Activated CD4-positive, alpha-beta T cell treated with anti-CD3 and anti-CD28 coated beads for 4 hours (primary cell): ENCODE results near the gene SMIM32.

Experiments used
- DNase-seq, 2 donors: peaks; one replicate each; pipeline ENCODE4 v3.0.0-alpha.2; 2020

Gene SMIM32

GRCh38 chr5:136206361-136206760 is 13.4 kb upstream of the SMIM32 start:
- DNase-seq, result no peak

GRCh38 chr5:136205941-136206340 is 13.0 kb upstream of the SMIM32 start:
- no peak for DNase-seq

GRCh38 chr5:136205061-136205702 is 12.2 kb upstream of the SMIM32 start:
- DNase-seq, result no peak

- no peak for DNase-seq
Observed at GRCh38 chr5:136203303-136203922, 10.5 kb upstream of the SMIM32 start.

- no peak for DNase-seq
Observed at GRCh38 chr5:136202469-136203205, 9.7 kb upstream of the SMIM32 start.

GRCh38 chr5:136201870-136202269 is 8.9 kb upstream of the SMIM32 start:
- DNase-seq, result no peak

- no peak for DNase-seq
Observed at GRCh38 chr5:136200761-136201160, 7.8 kb upstream of the SMIM32 start.

- no peak for DNase-seq
Observed at GRCh38 chr5:136200130-136200529, 7.2 kb upstream of the SMIM32 start.

- no peak for DNase-seq
Observed at GRCh38 chr5:136199408-136199807, 6.4 kb upstream of the SMIM32 start.

GRCh38 chr5:136198453-136198852 is 5.5 kb upstream of the SMIM32 start:
- no peak for DNase-seq

- no peak for DNase-seq
Observed at GRCh38 chr5:136197462-136198142, 4.6 kb upstream of the SMIM32 start.

- DNase-seq, result no peak
Observed at GRCh38 chr5:136195971-136196820, 3.2 kb upstream of the SMIM32 start.

- DNase-seq, result no peak
Observed at GRCh38 chr5:136194576-136194975, 1.6 kb upstream of the SMIM32 start.

- no peak for DNase-seq
Observed at GRCh38 chr5:136193322-136193935, 467 bp upstream of the SMIM32 start.

- no peak for DNase-seq
Observed at GRCh38 chr5:136192015-136192525, 892 bp downstream of the SMIM32 start.

- no peak for DNase-seq
Observed at GRCh38 chr5:136191304-136192014, 1.5 kb downstream of the SMIM32 start.

- no peak for DNase-seq
Observed at GRCh38 chr5:136190904-136191303, 2.1 kb downstream of the SMIM32 start.

- DNase-seq, result no peak
Observed at GRCh38 chr5:136190091-136190720, 2.8 kb downstream of the SMIM32 start.

GRCh38 chr5:136188859-136189258 is 4.1 kb downstream of the SMIM32 start:
- no peak for DNase-seq

- DNase-seq, result no peak
Observed at GRCh38 chr5:136186796-136187195, 6.2 kb downstream of the SMIM32 start.
